Measurements from ENCODE around the gene MTR. TPM values are rescaled to one million over a fixed set of nuclear protein-coding genes. Genes with fewer than 3 reads are reported as not detected.

Gene MTR
- total and polyA plus RNA-seq, 4 donors: 2.5 to 19.0 (median 8.6) TPM

GRCh38 chr1:236914375-236914774, 119.3 kb downstream of the MTR start:
- TF ChIP-seq SP1 (IDR thresholded peaks at IDR 0.05): no peak
- TF ChIP-seq CTCF (IDR thresholded peaks at IDR 0.05; ENCODE audit: low read depth, low read length, missing input control): no peak
- TF ChIP-seq HNF4G (IDR thresholded peaks at IDR 0.05): no peak
- TF ChIP-seq YY1 (IDR thresholded peaks at IDR 0.05): no peak
- no peak for TF ChIP-seq MAX (IDR thresholded peaks at IDR 0.05)
- TF ChIP-seq REST (IDR thresholded peaks at IDR 0.05): no peak
- TF ChIP-seq RAD21 (IDR thresholded peaks at IDR 0.05): no peak
- no peak for TF ChIP-seq FOXA2 (IDR thresholded peaks at IDR 0.05)
- TF ChIP-seq NR2F2 (IDR thresholded peaks at IDR 0.05): no peak
- no peak for TF ChIP-seq EGR1 (IDR thresholded peaks at IDR 0.05; ENCODE audit: low read depth in 2 of 2)
- TF ChIP-seq ZBTB33 (IDR thresholded peaks at IDR 0.05): no peak
- TF ChIP-seq ATF3 (IDR thresholded peaks at IDR 0.05): no peak
- TF ChIP-seq HNF4A (conservative IDR thresholded peaks at IDR 0.05): no peak
- TF ChIP-seq FOXA1 (IDR thresholded peaks at IDR 0.05): no peak
- TF ChIP-seq GABPA (IDR thresholded peaks at IDR 0.05 in 1 of 2, conservative IDR thresholded peaks at IDR 0.05 in 1 of 2): no peak
- no peak for TF ChIP-seq TAF1 (conservative IDR thresholded peaks at IDR 0.05)
- TF ChIP-seq JUND (IDR thresholded peaks at IDR 0.05): no peak
- no peak for TF ChIP-seq RXRA (IDR thresholded peaks at IDR 0.05)
- no peak overlapping the region for H3K9ac ChIP-seq (ENCODE audit: low read depth in 1 of 2, low read length in 2 of 2)
- WGBS: 86% methylated on average over 2 of the region's 2 CpGs

More at GRCh38 chr1:236914375-236914774, 119.3 kb downstream of the MTR start:
- Histone ChIP-seq H3K9me3 (ENCODE audit: control insufficient read depth in 4 of 4, low read length in 3 of 4) (peaks cover 0 to 8% (median under 1%) of the 10 kb centered on the region in 4 donors), H3K4me1 (ENCODE audit: control insufficient read depth in 4 of 4, insufficient read depth in 4 of 4, low read length in 3 of 4) (no peaks in the 10 kb centered on the region), H3K27me3 (ENCODE audit: control insufficient read depth in 4 of 4, insufficient read depth in 4 of 4, low read length in 3 of 4) (no peaks in the 10 kb centered on the region), H3K4me3 (ENCODE audit: low read depth in 1 of 3, low read length in 3 of 3) (no peak overlapping the region), H3K27ac (ENCODE audit: low read depth in 1 of 2, low read length in 2 of 2) (no peak overlapping the region), H3K36me3 (ENCODE audit: control insufficient read depth in 4 of 4, insufficient read depth in 3 of 4, low read depth in 1 of 4, low read length in 3 of 4) (no peaks in the 10 kb centered on the region)
- no peak for DNase-seq (ENCODE audit: low spot score)
